ENCODE measurements around the gene NXPH1. TPM values are rescaled to one million over a fixed set of nuclear protein-coding genes. Genes with fewer than 3 reads are reported as not detected.

Gene NXPH1
- polyA plus RNA-seq, 1 donor from 2014 or later = 15.9 TPM

- Histone ChIP-seq H3K79me2 (replicated peaks; ENCODE audit: insufficient read depth, low read length) (no peaks in the 10 kb centered on the region), H3K4me2 (ENCODE audit: low read length) (peak overlapping the region; percentile 53), H4K20me1 (ENCODE audit: insufficient read depth) (no peaks in the 10 kb centered on the region), H3K4me3 (ENCODE audit: low read length) (peak overlapping the region; percentile 68), H3K9ac (ENCODE audit: low read length) (peak overlapping the region; percentile 6), H3F3A (ENCODE audit: insufficient read depth, low read length, poor library complexity, severe bottlenecking) (no peaks in the 10 kb centered on the region), H2AFZ (ENCODE audit: low read depth, low read length) (no peak overlapping the region), H3K9me2 (ENCODE audit: insufficient read depth, low read length) (no peaks in the 10 kb centered on the region), H3K9me3 (ENCODE audit: low read length) (no peaks in the 10 kb centered on the region), H3K27me3 (ENCODE audit: insufficient read depth, low read depth, low read length) (peaks cover 83% of the 10 kb centered on the region), H3K36me3 (ENCODE audit: insufficient read depth, low read length) (no peaks in the 10 kb centered on the region), H3K27ac (ENCODE audit: low read length) (no peak overlapping the region)
- peak; percentile 87 for TF ChIP-seq REST (IDR thresholded peaks at IDR 0.05; ENCODE audit: borderline replicate concordance)
- no peak for TF ChIP-seq MXI1 (conservative IDR thresholded peaks at IDR 0.05; ENCODE audit: poor library complexity, severe bottlenecking)
- TF ChIP-seq POLR2AphosphoS5 (IDR thresholded peaks at IDR 0.05) = peak; percentile 98
- no peak for TF ChIP-seq TAF1 (IDR thresholded peaks at IDR 0.05; ENCODE audit: low read depth)
- peak; percentile 92 for TF ChIP-seq EP300 (conservative IDR thresholded peaks at IDR 0.05; ENCODE audit: poor library complexity, severe bottlenecking)
- TF ChIP-seq RAD21 (conservative IDR thresholded peaks at IDR 0.05) = peak; percentile 25
Observed at GRCh38 chr7:8441106-8441965, 7.9 kb downstream of the NXPH1 start.

GRCh38 chr7:8442051-8442813 lies 8.8 kb downstream of the NXPH1 start:
- peaks cover 74% of the 10 kb centered on the region for H3K27me3 ChIP-seq (ENCODE audit: insufficient read depth, low read depth, low read length)
- no peaks in the 10 kb centered on the region for H3K79me2 ChIP-seq (replicated peaks; ENCODE audit: insufficient read depth, low read length)
- H3K27ac ChIP-seq (ENCODE audit: low read length) = peak overlapping the region; percentile 55
- H3K9ac ChIP-seq (ENCODE audit: low read length) = peak overlapping the region; percentile 49
- peak overlapping the region; percentile 68 for H3K4me3 ChIP-seq (ENCODE audit: low read length)
- no peaks in the 10 kb centered on the region for H3K36me3 ChIP-seq (ENCODE audit: insufficient read depth, low read length)
- H2AFZ ChIP-seq (ENCODE audit: low read depth, low read length) = no peak overlapping the region
- H3K9me3 ChIP-seq (ENCODE audit: low read length) = peaks cover under 1% of the 10 kb centered on the region
- H3F3A ChIP-seq (ENCODE audit: insufficient read depth, low read length, poor library complexity, severe bottlenecking) = no peaks in the 10 kb centered on the region
- TF ChIP-seq CTCF (IDR thresholded peaks at IDR 0.05; ENCODE audit: poor library complexity, severe bottlenecking) = no peak
- TF ChIP-seq MXI1 (conservative IDR thresholded peaks at IDR 0.05; ENCODE audit: poor library complexity, severe bottlenecking) = peak; percentile 23
- TF ChIP-seq SMC3 (conservative IDR thresholded peaks at IDR 0.05; ENCODE audit: poor library complexity) = peak; percentile 41
- peak; percentile 56 for TF ChIP-seq EP300 (conservative IDR thresholded peaks at IDR 0.05; ENCODE audit: poor library complexity, severe bottlenecking)
- peak; percentile 19 for TF ChIP-seq EZH2 (IDR thresholded peaks at IDR 0.05; ENCODE audit: borderline replicate concordance, insufficient read depth, low read length, poor library complexity, severe bottlenecking)
- no peak for TF ChIP-seq TAF1 (IDR thresholded peaks at IDR 0.05; ENCODE audit: low read depth)
- TF ChIP-seq RAD21 (conservative IDR thresholded peaks at IDR 0.05) = peak; percentile 47
- peak; percentile 30 for TF ChIP-seq POLR2AphosphoS5 (IDR thresholded peaks at IDR 0.05)
- no peak for TF ChIP-seq REST (IDR thresholded peaks at IDR 0.05; ENCODE audit: borderline replicate concordance)
- no peaks in the 10 kb centered on the region for H4K20me1 ChIP-seq (ENCODE audit: insufficient read depth)
- peak overlapping the region; percentile 58 for H3K4me2 ChIP-seq (ENCODE audit: low read length)
- H3K9me2 ChIP-seq (ENCODE audit: insufficient read depth, low read length) = no peaks in the 10 kb centered on the region

Data from neural cell (in vitro differentiated cells).